ENCODE data around the gene BCL11B.

GRCh38 chr14:99163446-99163845, 108.6 kb downstream of the BCL11B start:
- TF ChIP-seq POLR2A (IDR thresholded peaks at IDR 0.05) (no peak), CTCF (IDR thresholded peaks at IDR 0.05) (no peak), POLR2AphosphoS5 (IDR thresholded peaks at IDR 0.05; ENCODE audit: insufficient read depth in 1 of 2, low read depth in 1 of 2) (no peak)

All from vagina (tissue), 2 donors.